ENCODE results near the gene CKS1B.

GRCh38 chr1:154944401-154945159, 29.9 kb upstream of the CKS1B start:
- TF ChIP-seq, protein P1, sequence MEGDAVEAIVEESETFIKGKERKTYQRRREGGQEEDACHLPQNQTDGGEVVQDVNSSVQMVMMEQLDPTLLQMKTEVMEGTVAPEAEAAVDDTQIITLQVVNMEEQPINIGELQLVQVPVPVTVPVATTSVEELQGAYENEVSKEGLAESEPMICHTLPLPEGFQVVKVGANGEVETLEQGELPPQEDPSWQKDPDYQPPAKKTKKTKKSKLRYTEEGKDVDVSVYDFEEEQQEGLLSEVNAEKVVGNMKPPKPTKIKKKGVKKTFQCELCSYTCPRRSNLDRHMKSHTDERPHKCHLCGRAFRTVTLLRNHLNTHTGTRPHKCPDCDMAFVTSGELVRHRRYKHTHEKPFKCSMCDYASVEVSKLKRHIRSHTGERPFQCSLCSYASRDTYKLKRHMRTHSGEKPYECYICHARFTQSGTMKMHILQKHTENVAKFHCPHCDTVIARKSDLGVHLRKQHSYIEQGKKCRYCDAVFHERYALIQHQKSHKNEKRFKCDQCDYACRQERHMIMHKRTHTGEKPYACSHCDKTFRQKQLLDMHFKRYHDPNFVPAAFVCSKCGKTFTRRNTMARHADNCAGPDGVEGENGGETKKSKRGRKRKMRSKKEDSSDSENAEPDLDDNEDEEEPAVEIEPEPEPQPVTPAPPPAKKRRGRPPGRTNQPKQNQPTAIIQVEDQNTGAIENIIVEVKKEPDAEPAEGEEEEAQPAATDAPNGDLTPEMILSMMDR (IDR thresholded peaks at IDR 0.05; ENCODE audit: low read length): no peak
- no peak for TF ChIP-seq EZH2 (optimal IDR thresholded peaks at IDR 0.05; ENCODE audit: low read depth, low read length)
- TF ChIP-seq EZH2phosphoT487 (IDR thresholded peaks at IDR 0.05; ENCODE audit: low read length): no peak
